Transverse colon (tissue), 4 donors: ENCODE measurements around the gene DAB2IP. TPM values are rescaled to one million over a fixed set of nuclear protein-coding genes. Genes with fewer than 3 reads are reported as not detected.
A peak's percentile ranks its signal among the peaks of the same experiment; 100 is the strongest.

Source experiments
- DNase-seq: peaks from one replicate; pipeline ENCODE4 v3.0.0-alpha.2; 2019
- H3K27ac ChIP-seq, 4 donors: fragments of 200-600 bp; sonication (generic); 2 replicates each; pipeline ENCODE4 v1.5.1; 2016 to 2018; ENCODE audit warnings: inconsistent platforms in 4 of 4
- H3K27me3 ChIP-seq: fragments of 200-600 bp; sonication (generic); 2 replicates; pipeline ENCODE4 v1.5.1; 2017; ENCODE audit warnings: inconsistent platforms
- H3K36me3 ChIP-seq, 4 donors: fragments of 200-600 bp; sonication (generic); 2 replicates each; pipeline ENCODE4 v1.5.1; 2017 to 2019; ENCODE audit warnings: inconsistent platforms in 4 of 4
- H3K4me1 ChIP-seq, 4 donors: fragments of 200-600 bp; sonication (generic); 2 replicates each; pipeline ENCODE4 v1.5.1; 2017 to 2020; ENCODE audit warnings: inconsistent platforms in 4 of 4
- H3K4me3 ChIP-seq, 4 donors: fragments of 200-600 bp; sonication (generic); 1 replicate in 1 of 4; 2 replicates in 3 of 4; pipeline versions ENCODE4 v1.5.1 to v1.6.1; 2017 to 2019; ENCODE audit warnings: inconsistent platforms in 4 of 4
- H3K9me3 ChIP-seq, 2 donors: fragments of 200-600 bp; sonication (generic); 2 replicates each; pipeline ENCODE4 v1.5.1; 2017 to 2019; ENCODE audit warnings: inconsistent platforms in 2 of 2
- CTCF ChIP-seq, 5 experiments: fragments of 200-600 bp in 3 of 5; fragments of 450-650 bp in 2 of 5; sonication (generic) in 3 of 5; IDR thresholded peaks; 1 replicate in 2 of 5; 2 replicates in 3 of 5; pipeline ENCODE4 v1.5.1; 2016 to 2017; ENCODE audit warnings: antibody characterized with exemption in 5 of 5, inconsistent platforms in 3 of 5, mild to moderate bottlenecking in 2 of 5, moderate library complexity in 1 of 5
- EP300 ChIP-seq: sonication (generic); formaldehyde crosslinking; IDR thresholded peaks from one replicate; pipeline ENCODE4 v1.6.1; 2017; ENCODE audit warnings: antibody characterized with exemption, low read depth
- POLR2A ChIP-seq: fragments of 450-650 bp; IDR thresholded peaks from one replicate; pipeline ENCODE4 v1.6.1; 2016; ENCODE audit warnings: antibody characterized with exemption, mild to moderate bottlenecking, moderate library complexity
- POLR2AphosphoS5 ChIP-seq, 3 donors: sonication (generic); formaldehyde crosslinking; IDR thresholded peaks; one replicate each; pipeline ENCODE4 v1.6.1; 2016; ENCODE audit warnings: antibody characterized with exemption in 3 of 3
- WGBS, 2 donors: methylation state at CpG; one replicate each; pipeline ENCODE4 v1.1.5; 2018; ENCODE audit warnings: low coverage in 1 of 2; 5-methylcytosine and 5-hydroxymethylcytosine counted together
- in situ Hi-C, 4 donors: fragments of 200-750 bp; cut with MboI; loops; one replicate each; pipeline versions ENCODE4 v1.15.0 to v1.15.1; 2017; ENCODE audit warnings: low sequenced_read_pairs in 3 of 4, low pct_ligation_motif_present in 1 of 4, low pct_unique_long_range_greater_than_20kb in 1 of 4
- intact Hi-C: fragments of 100-400 bp; cut with DNase I; formaldehyde crosslinking; loops from one replicate; pipeline ENCODE4 v1.15.1; 2023; ENCODE audit warnings: low total_unique reads
- total RNA-seq, 4 donors: library from RNA; depleted of rRNA; stranded (reverse); fragments of >200 nt; gene quantifications; one replicate each; pipeline ENCODE4 v1.1.0, GENCODE V29; 2016

DAB2IP gene
- total RNA-seq, 4 donors from 2014 or later: 84.2 to 159 (median 90.7) TPM

GRCh38 chr9:121636978-121637712 is 14.3 kb upstream of the DAB2IP start:
- intact Hi-C loops (no loop called here), in situ Hi-C loops (no loop called here)
- Histone ChIP-seq H3K9me3 (no peaks in the 10 kb centered on the region), H3K27me3 (no peaks in the 10 kb centered on the region), H3K4me3 (no peak overlapping the region), H3K36me3 (no peaks in the 10 kb centered on the region), H3K4me1 (peaks cover 26 to 66% (median 47%) of the 10 kb centered on the region in 4 donors), H3K27ac (peak overlapping the region in 2 of 4 donors; percentile 45 to 52)
- TF ChIP-seq CTCF (IDR thresholded peaks at IDR 0.05) (no peak), POLR2AphosphoS5 (IDR thresholded peaks at IDR 0.05) (no peak), POLR2A (no peak), EP300 (no peak)
- WGBS, 2 donors: 88 to 90% methylated on average over 6 to 10 of the region's 10 CpGs
- DNase-seq: no peak

GRCh38 chr9:121637713-121638220 is 13.7 kb upstream of the DAB2IP start:
- Histone ChIP-seq H3K9me3 (no peaks in the 10 kb centered on the region), H3K4me1 (peaks cover 22 to 60% (median 45%) of the 10 kb centered on the region in 4 donors), H3K27ac (peak overlapping the region in 1 of 4 donors; percentile 45), H3K4me3 (no peak overlapping the region), H3K36me3 (no peaks in the 10 kb centered on the region), H3K27me3 (no peaks in the 10 kb centered on the region)
- DNase-seq: no peak
- in situ Hi-C loops (no loop called here), intact Hi-C loops (no loop called here)
- TF ChIP-seq CTCF (IDR thresholded peaks at IDR 0.05) (no peak), POLR2AphosphoS5 (IDR thresholded peaks at IDR 0.05) (no peak), EP300 (no peak), POLR2A (no peak)
- WGBS, 2 donors: 56 to 65% methylated on average over 3 to 8 of the region's 8 CpGs

- DNase-seq: no peak
- in situ Hi-C loops (no loop called here), intact Hi-C loops (no loop called here)
- 92 to 98% methylated on average over 6 to 8 of the region's 8 CpGs for WGBS, 2 donors
- TF ChIP-seq POLR2AphosphoS5 (IDR thresholded peaks at IDR 0.05) (no peak), POLR2A (no peak), EP300 (no peak), CTCF (IDR thresholded peaks at IDR 0.05) (no peak)
- Histone ChIP-seq H3K9me3 (no peaks in the 10 kb centered on the region), H3K36me3 (no peaks in the 10 kb centered on the region), H3K27me3 (no peaks in the 10 kb centered on the region), H3K27ac (no peak overlapping the region), H3K4me3 (no peak overlapping the region), H3K4me1 (peaks cover 22 to 54% (median 40%) of the 10 kb centered on the region in 4 donors)
Observed at GRCh38 chr9:121638399-121638798, 13.0 kb upstream of the DAB2IP start.

- Histone ChIP-seq H3K27ac (no peak overlapping the region), H3K4me1 (peaks cover 22 to 47% (median 33%) of the 10 kb centered on the region in 4 donors), H3K9me3 (no peaks in the 10 kb centered on the region), H3K27me3 (no peaks in the 10 kb centered on the region), H3K36me3 (no peaks in the 10 kb centered on the region), H3K4me3 (no peak overlapping the region)
- in situ Hi-C loops: no loop called here
- no peak for TF ChIP-seq EP300
- no peak for TF ChIP-seq CTCF (IDR thresholded peaks at IDR 0.05)
- no peak for TF ChIP-seq POLR2A
- no peak for TF ChIP-seq POLR2AphosphoS5 (IDR thresholded peaks at IDR 0.05)
- 96% methylated on average over 5 of the region's 5 CpGs; no CpG with 5 or more reads in 1 of the 2 donors for WGBS, 2 donors
- no peak for DNase-seq
- intact Hi-C loops: no loop called here
Observed at GRCh38 chr9:121638901-121639592, 12.4 kb upstream of the DAB2IP start.
